Measurements from ENCODE around the gene RAB6B. TPM values are rescaled to one million over a fixed set of nuclear protein-coding genes. Genes with fewer than 3 reads are reported as not detected.

Gene RAB6B
- total and polyA plus RNA-seq, 2 of the 4 experiments (the other 2 are of a cell fraction) = 0.18 to 1.2 TPM

DNA sequence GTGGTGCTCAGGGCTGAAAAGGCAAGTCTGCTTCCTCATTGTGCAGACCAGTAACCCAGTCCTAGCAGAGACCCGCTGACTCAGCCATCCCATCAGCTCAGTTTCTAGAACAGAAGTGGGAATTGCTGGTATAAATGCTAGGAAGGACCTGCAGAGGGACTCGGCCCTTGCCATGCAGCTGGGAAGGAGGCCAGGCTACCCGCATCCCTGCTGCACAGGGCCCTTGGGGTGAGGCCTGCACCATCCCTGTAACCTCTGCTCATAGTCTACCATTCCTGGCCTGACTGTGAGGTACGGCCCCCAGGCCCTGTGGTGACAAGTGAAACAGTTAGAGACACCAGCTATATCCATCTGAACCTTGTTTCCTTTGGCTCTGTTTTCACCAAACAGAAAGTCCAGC is 23.5 kb downstream of the RAB6B start:
- Histone ChIP-seq H3K27ac (ENCODE audit: insufficient read depth, low read length) (no peak overlapping the region), H4K5ac (ENCODE audit: low read depth, low read length) (no peak overlapping the region), H3K9me1 (ENCODE audit: insufficient read depth, low read length) (no peaks in the 10 kb centered on the region), H3K56ac (ENCODE audit: extremely low read depth, insufficient read depth, low read length) (no peak overlapping the region), H3K36me3 (ENCODE audit: control insufficient read depth, insufficient read depth, low read length) (no peaks in the 10 kb centered on the region), H4K20me1 (ENCODE audit: insufficient read depth, low read length) (no peaks in the 10 kb centered on the region), H3K18ac (ENCODE audit: low read depth, low read length) (no peak overlapping the region), H2BK120ac (ENCODE audit: low read depth, low read length) (no peak overlapping the region), H3K27me3 (ENCODE audit: control insufficient read depth, insufficient read depth, low read length) (peaks cover 38% of the 10 kb centered on the region), H2BK15ac (ENCODE audit: low read depth, low read length) (no peak overlapping the region), H3K14ac (replicated peaks; ENCODE audit: low read depth, low read length) (no peak overlapping the region), H4K91ac (ENCODE audit: insufficient read depth, low read depth, low read length) (no peak overlapping the region), H3K9me3 (ENCODE audit: control insufficient read depth, insufficient read depth, low read length) (peaks cover 3% of the 10 kb centered on the region; the same call in 1 of the 2 replicates), H4K8ac (ENCODE audit: low read depth in 2 of 2, low read length in 2 of 2) (no peak overlapping the region), H2AK9ac (replicated peaks; ENCODE audit: low read depth, low read length, poor library complexity) (no peak overlapping the region), H2AK5ac (ENCODE audit: low read depth, low read length) (no peak overlapping the region), H3K4me1 (ENCODE audit: control insufficient read depth, insufficient read depth, low read length) (no peaks in the 10 kb centered on the region), H2BK20ac (ENCODE audit: low read depth, low read length) (no peak overlapping the region), H2BK5ac (ENCODE audit: low read depth, low read length, poor library complexity, severe bottlenecking) (no peak overlapping the region), H3K4me3 (ENCODE audit: insufficient read depth, low read depth, low read length) (no peak overlapping the region), H3K4ac (ENCODE audit: low read depth, low read length) (no peak overlapping the region), H3K4me2 (ENCODE audit: low read depth, low read length) (no peak overlapping the region), H2AFZ (replicated peaks; ENCODE audit: low read length, poor library complexity) (no peak overlapping the region), H3K23ac (ENCODE audit: low read depth, low read length) (no peak overlapping the region), H3K79me1 (ENCODE audit: low read depth in 1 of 2, low read length in 2 of 2) (no peaks in the 10 kb centered on the region), H3K9ac (ENCODE audit: low read depth, low read length) (no peak overlapping the region)
- in situ Hi-C loops (cut with MboI; ENCODE audit: low sequenced_read_pairs) (no loop called here), intact Hi-C loops (cut with micrococcal nuclease) (no loop called here), dilution Hi-C loops (cut with HindIII; ENCODE audit: low sequenced_read_pairs, unreplicated experiment) (no loop called here)
- ATAC-seq (ENCODE audit: low read depth) (no peak), DNase-seq (no peak)
- ChIA-PET POLR2A (ENCODE audit: unreplicated experiment) (no interaction called here), CTCF (interaction anchor here (0.9 kb wide), 1 partner anchor 22 kb away, joined by 6 read pairs; no protein-coding TSS in a partner anchor)
- BruUV-seq (replicated peaks) = no TSS peak
- 83% methylated on average over 2 of the region's 4 CpGs; no CpG with 5 or more reads in 1 of the 2 experiments for whole genome bisulfite sequencing, 2 experiments (ENCODE audit: extremely low coverage in 2 of 2, insufficient read length in 1 of 2)
- TF ChIP-seq SMC3 (IDR thresholded peaks at IDR 0.05; ENCODE audit: low read depth, low read length) (no peak), MAFK (IDR thresholded peaks at IDR 0.05; ENCODE audit: low read depth, low read length) (no peak), MAZ (IDR thresholded peaks at IDR 0.05; ENCODE audit: borderline replicate concordance, low read depth, low read length) (no peak), BHLHE40 (IDR thresholded peaks at IDR 0.05; ENCODE audit: low read depth, low read length) (no peak), CEBPB (IDR thresholded peaks at IDR 0.05; ENCODE audit: low read depth, low read length) (no peak), MXI1 (IDR thresholded peaks at IDR 0.05; ENCODE audit: borderline replicate concordance, low read depth, low read length) (no peak), POLR2A (IDR thresholded peaks at IDR 0.05; ENCODE audit: low read depth, low read length) (no peak), RFX5 (IDR thresholded peaks at IDR 0.05; ENCODE audit: low read depth, low read length) (no peak), FOS (IDR thresholded peaks at IDR 0.05; ENCODE audit: low read depth, low read length) (no peak), CHD1 (IDR thresholded peaks at IDR 0.05; ENCODE audit: low read depth, low read length) (no peak), RCOR1 (IDR thresholded peaks at IDR 0.05; ENCODE audit: insufficient replicate concordance, low read length) (no peak), RAD21 (IDR thresholded peaks at IDR 0.05; ENCODE audit: low read length) (no peak), NFE2L2 (IDR thresholded peaks at IDR 0.05; ENCODE audit: low read depth, low read length) (no peak)
- TF ChIP-seq, protein P1, sequence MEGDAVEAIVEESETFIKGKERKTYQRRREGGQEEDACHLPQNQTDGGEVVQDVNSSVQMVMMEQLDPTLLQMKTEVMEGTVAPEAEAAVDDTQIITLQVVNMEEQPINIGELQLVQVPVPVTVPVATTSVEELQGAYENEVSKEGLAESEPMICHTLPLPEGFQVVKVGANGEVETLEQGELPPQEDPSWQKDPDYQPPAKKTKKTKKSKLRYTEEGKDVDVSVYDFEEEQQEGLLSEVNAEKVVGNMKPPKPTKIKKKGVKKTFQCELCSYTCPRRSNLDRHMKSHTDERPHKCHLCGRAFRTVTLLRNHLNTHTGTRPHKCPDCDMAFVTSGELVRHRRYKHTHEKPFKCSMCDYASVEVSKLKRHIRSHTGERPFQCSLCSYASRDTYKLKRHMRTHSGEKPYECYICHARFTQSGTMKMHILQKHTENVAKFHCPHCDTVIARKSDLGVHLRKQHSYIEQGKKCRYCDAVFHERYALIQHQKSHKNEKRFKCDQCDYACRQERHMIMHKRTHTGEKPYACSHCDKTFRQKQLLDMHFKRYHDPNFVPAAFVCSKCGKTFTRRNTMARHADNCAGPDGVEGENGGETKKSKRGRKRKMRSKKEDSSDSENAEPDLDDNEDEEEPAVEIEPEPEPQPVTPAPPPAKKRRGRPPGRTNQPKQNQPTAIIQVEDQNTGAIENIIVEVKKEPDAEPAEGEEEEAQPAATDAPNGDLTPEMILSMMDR (conservative IDR thresholded peaks at IDR 0.05; ENCODE audit: low read depth, low read length) = no peak
- TF ChIP-seq, protein P2, sequence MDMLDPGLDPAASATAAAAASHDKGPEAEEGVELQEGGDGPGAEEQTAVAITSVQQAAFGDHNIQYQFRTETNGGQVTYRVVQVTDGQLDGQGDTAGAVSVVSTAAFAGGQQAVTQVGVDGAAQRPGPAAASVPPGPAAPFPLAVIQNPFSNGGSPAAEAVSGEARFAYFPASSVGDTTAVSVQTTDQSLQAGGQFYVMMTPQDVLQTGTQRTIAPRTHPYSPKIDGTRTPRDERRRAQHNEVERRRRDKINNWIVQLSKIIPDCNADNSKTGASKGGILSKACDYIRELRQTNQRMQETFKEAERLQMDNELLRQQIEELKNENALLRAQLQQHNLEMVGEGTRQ (IDR thresholded peaks at IDR 0.05; ENCODE audit: low read depth, low read length) = no peak
- TF ChIP-seq, protein P3, sequence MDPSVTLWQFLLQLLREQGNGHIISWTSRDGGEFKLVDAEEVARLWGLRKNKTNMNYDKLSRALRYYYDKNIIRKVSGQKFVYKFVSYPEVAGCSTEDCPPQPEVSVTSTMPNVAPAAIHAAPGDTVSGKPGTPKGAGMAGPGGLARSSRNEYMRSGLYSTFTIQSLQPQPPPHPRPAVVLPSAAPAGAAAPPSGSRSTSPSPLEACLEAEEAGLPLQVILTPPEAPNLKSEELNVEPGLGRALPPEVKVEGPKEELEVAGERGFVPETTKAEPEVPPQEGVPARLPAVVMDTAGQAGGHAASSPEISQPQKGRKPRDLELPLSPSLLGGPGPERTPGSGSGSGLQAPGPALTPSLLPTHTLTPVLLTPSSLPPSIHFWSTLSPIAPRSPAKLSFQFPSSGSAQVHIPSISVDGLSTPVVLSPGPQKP (IDR thresholded peaks at IDR 0.05; ENCODE audit: borderline replicate concordance, low read depth, low read length) = no peak
